DMS153 (cell line): ENCODE data around the gene CAMK1D.
"Not testable (repeated sequence)": the region's sequence is repeated elsewhere in the genome, so short reads cannot be mapped to it uniquely, and the experiment has no call there.

Experiments used
- DNase-seq: peaks from one replicate; lab custom pipeline; 2025; lab: John Stamatoyannopoulos, UW

The CAMK1D gene

DNA sequence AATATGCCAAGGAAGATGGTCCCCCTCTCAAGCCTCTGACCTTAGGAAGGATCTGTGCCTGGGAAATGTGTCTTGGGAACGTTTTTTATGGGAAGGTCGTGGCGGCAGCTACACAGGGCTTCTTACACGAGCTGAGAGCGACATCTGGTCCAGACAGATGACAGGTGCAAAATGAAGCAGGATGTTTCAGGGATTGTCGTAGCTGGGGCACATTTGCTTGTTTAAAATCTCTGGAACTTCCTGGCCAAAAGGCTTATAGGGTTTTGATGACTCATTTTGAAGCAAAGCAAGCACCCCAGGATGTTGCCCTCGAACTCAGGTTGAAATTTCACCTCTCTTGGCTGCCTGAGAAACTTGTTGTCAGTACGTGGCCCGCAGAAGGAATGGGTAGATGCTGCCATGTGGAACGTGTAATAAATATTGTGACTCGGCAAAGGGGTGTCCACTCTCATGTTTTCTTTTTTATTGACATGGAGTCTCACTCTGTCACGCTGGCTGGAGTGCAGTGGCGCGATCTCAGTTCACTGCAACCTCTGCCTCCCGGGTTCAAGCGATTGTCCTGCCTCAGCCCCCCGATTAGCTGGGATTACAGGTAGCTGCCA, 117.5 kb downstream of the CAMK1D start:
- peak; percentile 65 for DNase-seq

GRCh38 chr10:12469345-12469744, 120.0 kb downstream of the CAMK1D start:
- DNase-seq = no peak

GRCh38 chr10:12470719-12471118, 121.4 kb downstream of the CAMK1D start:
- DNase-seq = no peak

GRCh38 chr10:12471135-12471534, 121.8 kb downstream of the CAMK1D start:
- DNase-seq = no peak

DNA sequence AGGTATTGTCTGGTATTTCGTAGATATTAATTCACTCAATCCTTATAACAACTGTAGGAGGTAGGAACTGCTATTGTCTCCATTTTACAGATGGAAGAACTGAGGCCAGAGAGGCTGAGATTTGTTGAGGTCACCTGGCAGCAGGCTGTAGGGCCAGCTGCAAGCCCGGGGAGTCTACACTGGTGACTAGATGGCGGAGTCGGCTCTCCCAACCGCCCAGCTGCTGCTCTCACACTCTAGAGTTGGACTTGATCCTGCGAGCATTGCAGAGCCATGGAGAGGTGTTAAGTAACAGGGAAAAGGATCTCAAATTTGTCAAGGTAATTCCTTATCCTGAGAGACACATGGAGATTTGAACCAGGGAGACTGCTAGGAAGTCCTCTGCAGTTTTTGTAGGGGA, 124.1 kb downstream of the CAMK1D start:
- no peak for DNase-seq

DNA sequence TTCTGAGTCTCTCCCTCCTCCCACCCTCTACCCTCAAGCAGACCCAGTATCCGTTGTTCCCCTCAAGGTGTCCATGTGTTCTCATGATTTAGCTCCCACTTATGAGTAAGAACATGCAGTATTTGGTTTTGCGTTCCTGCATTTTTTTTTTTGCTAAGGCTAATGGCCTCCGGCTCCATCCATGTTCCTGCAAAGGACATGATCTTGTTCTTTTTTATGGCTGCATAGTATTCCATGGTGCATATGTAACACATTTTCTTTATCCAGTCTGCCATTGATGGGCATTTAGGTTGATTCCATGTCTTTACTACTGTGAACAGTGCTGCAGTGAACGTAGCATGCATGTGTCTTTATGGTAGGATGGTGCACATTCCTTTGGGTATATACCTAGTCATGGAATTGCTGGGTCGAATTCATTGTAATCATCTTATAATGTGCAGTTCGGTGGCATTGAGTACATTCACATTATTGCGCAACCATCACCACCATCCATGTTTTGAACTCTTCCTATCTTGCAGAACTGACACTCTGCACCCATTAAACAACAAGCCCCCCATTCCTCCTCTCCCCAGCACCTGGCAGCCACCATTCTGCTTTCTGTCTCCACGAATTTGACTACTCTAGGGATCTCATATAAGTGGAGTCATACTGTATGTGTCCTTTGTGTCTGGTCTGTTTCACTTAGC, 125.5 kb downstream of the CAMK1D start:
- no peak for DNase-seq

DNA sequence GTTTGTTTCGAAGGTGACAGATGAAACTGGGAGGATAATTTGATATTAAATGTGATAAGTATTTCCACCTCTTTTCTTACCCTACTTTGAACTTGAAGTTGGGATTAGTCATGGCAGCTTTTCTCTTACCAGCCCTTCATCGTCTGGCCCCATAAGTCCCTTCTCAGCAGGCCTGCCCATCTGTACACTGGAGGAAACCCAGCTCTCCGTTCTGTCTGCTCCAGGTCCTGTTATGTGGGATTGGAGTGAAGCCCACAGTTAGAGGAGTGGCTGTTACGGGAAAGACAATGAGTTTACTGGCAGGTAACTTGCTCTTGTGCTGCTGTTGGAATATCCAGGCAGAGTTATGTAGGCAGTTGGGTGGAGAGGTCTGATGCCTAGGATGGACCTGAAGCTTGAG, 127.3 kb downstream of the CAMK1D start:
- DNase-seq = no peak

DNA sequence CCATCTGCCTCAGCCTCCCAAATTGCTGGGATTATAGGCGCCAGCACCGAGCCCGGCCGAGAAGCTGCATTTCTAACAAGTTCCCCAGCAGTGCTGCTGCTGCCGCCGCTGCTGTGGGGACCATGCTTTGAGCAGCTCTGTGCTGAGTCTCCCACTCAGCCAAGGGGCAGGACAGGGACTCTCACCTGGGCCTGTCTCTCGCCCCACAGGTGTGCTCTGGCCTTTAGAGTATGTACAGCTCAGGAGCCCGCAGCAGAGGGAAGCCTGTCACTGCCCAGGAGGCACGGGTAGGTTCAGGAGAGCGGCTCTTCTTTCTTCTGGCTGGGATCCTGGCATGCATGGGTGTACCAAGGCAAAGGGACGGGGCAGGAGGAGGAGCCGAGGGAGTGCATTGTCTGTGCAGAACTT, 130.1 kb downstream of the CAMK1D start:
- DNase-seq = no peak

DNA sequence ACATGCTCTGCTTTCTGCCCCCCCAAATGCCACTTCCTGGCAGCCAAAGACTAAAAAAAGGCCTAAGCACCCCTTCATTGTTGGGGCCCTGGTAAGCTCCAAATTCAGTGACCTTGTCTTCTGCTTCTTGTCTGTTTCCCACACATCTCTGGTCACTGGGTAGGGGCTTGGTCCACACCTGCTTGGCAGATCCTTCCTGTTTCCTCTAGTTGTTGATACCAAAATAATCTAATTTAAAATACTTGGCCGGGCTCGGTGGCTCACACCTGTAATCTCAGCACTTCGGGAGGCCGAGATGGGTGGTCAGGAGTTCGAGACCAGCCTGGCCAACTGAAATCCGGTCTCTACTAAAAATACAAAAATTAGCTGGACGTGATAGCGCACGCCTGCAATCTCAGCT, 130.6 kb downstream of the CAMK1D start:
- DNase-seq = no peak

GRCh38 chr10:12480440-12480839, 131.1 kb downstream of the CAMK1D start:
- DNase-seq = no peak

- DNase-seq = no peak
These were observed 132.6 kb downstream of the CAMK1D start for GRCh38 chr10:12481924-12482323.

- DNase-seq = no peak
These were observed 133.2 kb downstream of the CAMK1D start for GRCh38 chr10:12482587-12482986.

DNA sequence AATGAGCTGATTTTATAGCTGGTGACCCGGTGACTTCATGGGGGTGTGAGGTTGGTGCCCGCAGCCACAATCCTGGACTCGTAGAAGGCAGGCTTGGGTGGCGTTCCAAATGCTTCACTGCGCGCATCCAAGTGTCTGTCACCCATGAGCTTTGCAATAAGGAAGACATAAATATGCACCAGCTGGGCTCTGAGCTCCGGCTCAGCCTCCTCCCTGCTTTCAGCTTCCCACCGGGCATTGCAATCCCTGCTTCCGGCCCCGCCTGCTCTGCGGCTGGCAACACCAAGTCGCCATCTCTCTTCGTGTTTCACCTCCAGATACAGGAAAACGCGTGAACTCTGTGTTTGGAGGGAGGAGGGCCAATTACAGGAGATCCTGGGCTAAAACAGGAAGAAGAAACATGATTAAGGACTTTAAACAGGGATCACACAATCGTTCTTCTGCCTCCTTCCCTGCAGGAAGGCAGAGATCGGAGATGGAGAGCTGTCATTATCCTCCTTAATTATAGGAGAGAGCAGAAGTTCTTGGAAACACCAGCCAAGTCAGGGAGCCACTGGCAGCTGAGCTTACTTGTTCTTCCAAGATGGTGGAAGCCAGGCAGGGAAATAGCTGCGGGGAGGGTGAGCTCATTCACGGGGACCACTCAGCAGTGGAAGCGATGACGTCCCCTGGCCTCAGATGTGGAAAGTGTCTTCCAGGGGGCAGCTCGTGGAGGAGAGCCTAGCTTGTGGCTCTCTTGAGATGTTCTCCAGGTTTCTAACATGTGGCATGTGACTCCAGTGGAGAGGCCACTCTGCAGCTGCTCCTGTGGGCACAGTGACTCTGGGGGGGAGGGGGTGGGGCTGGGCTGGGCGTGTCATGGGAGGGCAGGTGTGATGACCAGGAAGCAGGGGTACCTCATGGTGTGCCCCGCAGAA, 134.9 kb downstream of the CAMK1D start:
- peak; percentile 75 for DNase-seq

GRCh38 chr10:12484941-12485805, 135.8 kb downstream of the CAMK1D start:
- DNase-seq = peak; percentile 46

GRCh38 chr10:12487366-12487765, 138.0 kb downstream of the CAMK1D start:
- DNase-seq = no peak

GRCh38 chr10:12488626-12489025, 139.3 kb downstream of the CAMK1D start:
- DNase-seq = no peak

- no peak for DNase-seq
These were observed 140.0 kb downstream of the CAMK1D start for GRCh38 chr10:12489357-12489756.

GRCh38 chr10:12489806-12490205, 140.5 kb downstream of the CAMK1D start:
- no peak for DNase-seq

DNA sequence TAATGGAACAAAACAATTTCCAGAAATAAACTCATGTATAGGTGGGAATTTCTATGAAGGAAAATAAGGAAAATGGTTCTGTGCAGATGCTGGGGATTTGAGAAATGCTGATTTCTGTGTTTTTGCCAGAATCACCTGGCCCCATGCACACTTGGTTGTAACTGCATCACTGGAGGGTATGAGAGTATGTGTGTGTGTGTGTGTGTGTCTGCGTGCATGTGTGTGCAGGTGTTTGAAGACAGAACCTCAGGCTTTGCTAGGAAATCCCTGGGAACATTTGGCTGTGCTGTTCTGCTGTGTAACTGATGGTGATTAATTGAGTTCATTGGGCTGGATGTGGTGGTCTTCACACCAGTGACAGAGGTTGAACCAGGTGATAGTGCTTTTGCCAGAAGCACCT, 141.6 kb downstream of the CAMK1D start:
- DNase-seq = no peak

DNA sequence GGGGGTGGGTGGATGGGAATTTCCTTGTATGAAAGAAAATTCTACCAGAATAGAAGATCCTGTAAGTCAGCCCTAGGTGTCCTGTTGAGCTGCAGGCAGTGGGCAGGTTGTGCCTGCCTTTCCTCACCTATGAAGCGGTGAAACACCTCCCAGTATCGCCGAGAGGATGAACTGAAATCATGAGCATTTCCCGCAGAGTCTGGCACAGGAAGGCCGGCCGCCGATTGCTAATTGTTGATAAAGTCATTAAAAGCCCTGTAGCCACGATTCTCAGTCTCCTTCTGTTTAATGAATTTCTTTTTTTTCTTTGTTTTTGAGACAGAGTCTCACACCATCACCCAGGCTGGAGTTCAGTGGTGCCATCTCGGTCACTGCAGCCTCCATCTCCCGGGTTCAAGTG, 142.1 kb downstream of the CAMK1D start:
- no peak for DNase-seq

GRCh38 chr10:12492016-12492415, 142.7 kb downstream of the CAMK1D start:
- no peak for DNase-seq

- DNase-seq = not testable (repeated sequence)
These were observed 147.7 kb downstream of the CAMK1D start for GRCh38 chr10:12497046-12497445.
